Right kidney (tissue), 1 donor: Measurements from ENCODE around the gene LNX1.
"Not testable (repeated sequence)": the region's sequence is repeated elsewhere in the genome, so short reads cannot be mapped to it uniquely, and the experiment has no call there.

ENCODE experiments used
- DNase-seq: peaks from one replicate; pipeline ENCODE4 v3.0.0-alpha.2; 2016

Gene LNX1

GRCh38 chr4:53463340-53463739 lies 127.9 kb downstream of the LNX1 start:
- DNase-seq, result no peak

- no peak for DNase-seq
These were observed 130.0 kb downstream of the LNX1 start for GRCh38 chr4:53461244-53461643.

- no peak for DNase-seq
These were observed 131.7 kb downstream of the LNX1 start for GRCh38 chr4:53459548-53459947.

GRCh38 chr4:53456178-53456577 lies 135.1 kb downstream of the LNX1 start:
- DNase-seq, result no peak

GRCh38 chr4:53455766-53456165 lies 135.5 kb downstream of the LNX1 start:
- DNase-seq, result no peak

- DNase-seq, result no peak
These were observed 137.9 kb downstream of the LNX1 start for GRCh38 chr4:53453385-53453784.

GRCh38 chr4:53450773-53451172 lies 140.5 kb downstream of the LNX1 start:
- no peak for DNase-seq

- no peak for DNase-seq
These were observed 146.3 kb downstream of the LNX1 start for GRCh38 chr4:53444954-53445353.

- no peak for DNase-seq
These were observed 149.7 kb downstream of the LNX1 start for GRCh38 chr4:53441564-53441963.

- no peak for DNase-seq
These were observed 155.0 kb downstream of the LNX1 start for GRCh38 chr4:53436251-53436650.

GRCh38 chr4:53432528-53433424 lies 158.5 kb downstream of the LNX1 start:
- DNase-seq, result no peak

- no peak for DNase-seq
These were observed 160.2 kb downstream of the LNX1 start for GRCh38 chr4:53431052-53431451.

- DNase-seq, result no peak
These were observed 163.9 kb downstream of the LNX1 start for GRCh38 chr4:53427366-53427765.

GRCh38 chr4:53424280-53424679 lies 167.0 kb downstream of the LNX1 start:
- no peak for DNase-seq

- DNase-seq, result no peak
These were observed 168.9 kb downstream of the LNX1 start for GRCh38 chr4:53422367-53422766.

GRCh38 chr4:53421791-53422190 lies 169.5 kb downstream of the LNX1 start:
- no peak for DNase-seq

GRCh38 chr4:53419208-53419607 lies 172.1 kb downstream of the LNX1 start:
- no peak for DNase-seq

GRCh38 chr4:53409479-53409878 lies 181.8 kb downstream of the LNX1 start:
- DNase-seq, result not testable (repeated sequence)
